ENCODE results near the gene TNFAIP8L2. TPM values are rescaled to one million over a fixed set of nuclear protein-coding genes. Genes with fewer than 3 reads are reported as not detected.
"Not testable (repeated sequence)": the region's sequence is repeated elsewhere in the genome, so short reads cannot be mapped to it uniquely, and the experiment has no call there.

The TNFAIP8L2 gene
- total and polyA plus RNA-seq, 9 donors = 0.48 to 4.6 (median 2.1) TPM

- DNase-seq = no peak
- Histone ChIP-seq H3K4me1 (ENCODE audit: insufficient read depth) (peaks cover 5% of the 10 kb centered on the region), H3K36me3 (no peaks in the 10 kb centered on the region), H3K4me3 (no peak overlapping the region), H3K27ac (no peak overlapping the region), H3K9me3 (no peaks in the 10 kb centered on the region), H3K27me3 (no peaks in the 10 kb centered on the region)
- intact Hi-C loops (cut with DNase I) = no loop called here
- WGBS, 3 donors = 90 to 93% (median 90%) methylated on average over 10 of the region's 10 CpGs
- TF ChIP-seq CTCF (IDR thresholded peaks at IDR 0.05) (no peak), EP300 (IDR thresholded peaks at IDR 0.05) (no peak), POLR2A (IDR thresholded peaks at IDR 0.05) (no peak)
These were observed 27.8 kb downstream of the TNFAIP8L2 start for GRCh38 chr1:151184211-151184610.

- WGBS, 3 donors = 78 to 92% (median 78%) methylated on average over 1 of the region's 1 CpG
These were observed 30.8 kb downstream of the TNFAIP8L2 start for GRCh38 chr1:151187205-151187604.

GRCh38 chr1:151188667-151189066, 32.2 kb downstream of the TNFAIP8L2 start:
- peak in 1 of 5 donors; percentile 12 for DNase-seq
- H3K4me1 ChIP-seq (ENCODE audit: insufficient read depth); H3K36me3 ChIP-seq; intact Hi-C loops (cut with DNase I); H3K9me3 ChIP-seq; H3K27ac ChIP-seq; H3K27me3 ChIP-seq: not testable (repeated sequence)
- peak overlapping the region; percentile 98 for H3K4me3 ChIP-seq
- WGBS, 3 donors = 51 to 65% (median 62%) methylated on average over 8 of the region's 8 CpGs

More at GRCh38 chr1:151187205-151187604, 30.8 kb downstream of the TNFAIP8L2 start:
- Histone ChIP-seq H3K4me3 (no peak overlapping the region), H3K36me3 (no peaks in the 10 kb centered on the region), H3K27me3 (no peaks in the 10 kb centered on the region), H3K27ac (no peak overlapping the region), H3K4me1 (ENCODE audit: insufficient read depth) (peaks cover 6% of the 10 kb centered on the region), H3K9me3 (no peaks in the 10 kb centered on the region)
- intact Hi-C loops (cut with DNase I) = no loop called here
- DNase-seq = no peak
- TF ChIP-seq EP300 (IDR thresholded peaks at IDR 0.05) (no peak), CTCF (IDR thresholded peaks at IDR 0.05) (no peak)

- WGBS, 3 donors = 0 to 1% (median 0%) methylated on average over 42 of the region's 42 CpGs
- Histone ChIP-seq H3K36me3 (no peaks in the 10 kb centered on the region), H3K4me1 (ENCODE audit: insufficient read depth) (peaks cover 6% of the 10 kb centered on the region), H3K27ac (peak within 1 kb of the TSS; percentile 42 to 52), H3K9me3 (no peaks in the 10 kb centered on the region), H3K4me3 (peak within 1 kb of the TSS; percentile 98), H3K27me3 (no peaks in the 10 kb centered on the region)
- peak in 2 of 3 donors; percentile 30 to 63 for TF ChIP-seq CTCF (IDR thresholded peaks at IDR 0.05)
- TF ChIP-seq POLR2A (IDR thresholded peaks at IDR 0.05) = peak; percentile 43
- no peak for TF ChIP-seq EP300 (IDR thresholded peaks at IDR 0.05)
- intact Hi-C loops (cut with DNase I) = loop anchor here in 3 of 4 donors (5.0 to 10.0 kb wide), 3 partner anchors 62 to 135 kb away; partner anchors contain the start of genes PSMD4 (in 2 of the 3) and PI4KB (in 1 of the 3)
- DNase-seq = peak; percentile 74 to 85 (median 82)
These were observed 33.4 kb downstream of the TNFAIP8L2 start, which contains the start of gene VPS72 for GRCh38 chr1:151189637-151190445. Gene VPS72, minus strand, starts transcription at chr1:151190197. Its CDS starts 76 bp downstream, at chr1:151190121.

- peaks cover 6% of the 10 kb centered on the region for H3K4me1 ChIP-seq (ENCODE audit: insufficient read depth)
- no peaks in the 10 kb centered on the region for H3K9me3 ChIP-seq
- TF ChIP-seq POLR2A (IDR thresholded peaks at IDR 0.05) (no peak), CTCF (IDR thresholded peaks at IDR 0.05) (no peak), EP300 (IDR thresholded peaks at IDR 0.05) (no peak)
- H3K27me3 ChIP-seq = no peaks in the 10 kb centered on the region
- no peak overlapping the region for H3K27ac ChIP-seq
- no peak overlapping the region for H3K4me3 ChIP-seq
- 68 to 73% (median 68%) methylated on average over 7 of the region's 7 CpGs for WGBS, 3 donors
- intact Hi-C loops (cut with DNase I) = loop anchor here in 3 of 4 donors (5.0 to 10.0 kb wide), 3 partner anchors 60 to 133 kb away; partner anchors contain the start of genes PSMD4 (in 2 of the 3) and PI4KB (in 1 of the 3)
- H3K36me3 ChIP-seq = no peaks in the 10 kb centered on the region
- no peak for DNase-seq
These were observed 35.6 kb downstream of the TNFAIP8L2 start for GRCh38 chr1:151192047-151192446.

Data from ovary (tissue), 9 donors.